ENCODE results near the gene SSNA1. TPM values are rescaled to one million over a fixed set of nuclear protein-coding genes. Genes with fewer than 3 reads are reported as not detected.

SSNA1 gene
- total and polyA plus RNA-seq, 2 experiments from 2014 or later, result 64.5 to 110 TPM

- Histone ChIP-seq H3K4me1 (ENCODE audit: low read depth) (peaks cover 17% of the 10 kb centered on the region), H3K4me3 (no peak overlapping the region), H3K27ac (no peak overlapping the region), H3K9me3 (ENCODE audit: low read depth) (no peaks in the 10 kb centered on the region), H3K36me3 (no peaks in the 10 kb centered on the region), H3K27me3 (no peaks in the 10 kb centered on the region)
- no peak for DNase-seq (ENCODE audit: low read depth in 1 of 2, low spot score in 1 of 2)
- TF ChIP-seq, protein P1, sequence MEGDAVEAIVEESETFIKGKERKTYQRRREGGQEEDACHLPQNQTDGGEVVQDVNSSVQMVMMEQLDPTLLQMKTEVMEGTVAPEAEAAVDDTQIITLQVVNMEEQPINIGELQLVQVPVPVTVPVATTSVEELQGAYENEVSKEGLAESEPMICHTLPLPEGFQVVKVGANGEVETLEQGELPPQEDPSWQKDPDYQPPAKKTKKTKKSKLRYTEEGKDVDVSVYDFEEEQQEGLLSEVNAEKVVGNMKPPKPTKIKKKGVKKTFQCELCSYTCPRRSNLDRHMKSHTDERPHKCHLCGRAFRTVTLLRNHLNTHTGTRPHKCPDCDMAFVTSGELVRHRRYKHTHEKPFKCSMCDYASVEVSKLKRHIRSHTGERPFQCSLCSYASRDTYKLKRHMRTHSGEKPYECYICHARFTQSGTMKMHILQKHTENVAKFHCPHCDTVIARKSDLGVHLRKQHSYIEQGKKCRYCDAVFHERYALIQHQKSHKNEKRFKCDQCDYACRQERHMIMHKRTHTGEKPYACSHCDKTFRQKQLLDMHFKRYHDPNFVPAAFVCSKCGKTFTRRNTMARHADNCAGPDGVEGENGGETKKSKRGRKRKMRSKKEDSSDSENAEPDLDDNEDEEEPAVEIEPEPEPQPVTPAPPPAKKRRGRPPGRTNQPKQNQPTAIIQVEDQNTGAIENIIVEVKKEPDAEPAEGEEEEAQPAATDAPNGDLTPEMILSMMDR (IDR thresholded peaks at IDR 0.05; ENCODE audit: low read depth, low read length), result no peak
Measured at GRCh38 chr9:137232510-137232909, 44.0 kb downstream of the SSNA1 start.

GRCh38 chr9:137233143-137233980 is 44.9 kb downstream of the SSNA1 start:
- Histone ChIP-seq H3K36me3 (no peaks in the 10 kb centered on the region), H3K27ac (no peak overlapping the region), H3K27me3 (no peaks in the 10 kb centered on the region), H3K4me3 (no peak overlapping the region), H3K4me1 (ENCODE audit: low read depth) (peaks cover 14% of the 10 kb centered on the region), H3K9me3 (ENCODE audit: low read depth) (no peaks in the 10 kb centered on the region)
- DNase-seq (ENCODE audit: low read depth in 1 of 2, low spot score in 1 of 2), result no peak
- TF ChIP-seq, protein P1 (IDR thresholded peaks at IDR 0.05; ENCODE audit: low read depth, low read length), result no peak

DNA sequence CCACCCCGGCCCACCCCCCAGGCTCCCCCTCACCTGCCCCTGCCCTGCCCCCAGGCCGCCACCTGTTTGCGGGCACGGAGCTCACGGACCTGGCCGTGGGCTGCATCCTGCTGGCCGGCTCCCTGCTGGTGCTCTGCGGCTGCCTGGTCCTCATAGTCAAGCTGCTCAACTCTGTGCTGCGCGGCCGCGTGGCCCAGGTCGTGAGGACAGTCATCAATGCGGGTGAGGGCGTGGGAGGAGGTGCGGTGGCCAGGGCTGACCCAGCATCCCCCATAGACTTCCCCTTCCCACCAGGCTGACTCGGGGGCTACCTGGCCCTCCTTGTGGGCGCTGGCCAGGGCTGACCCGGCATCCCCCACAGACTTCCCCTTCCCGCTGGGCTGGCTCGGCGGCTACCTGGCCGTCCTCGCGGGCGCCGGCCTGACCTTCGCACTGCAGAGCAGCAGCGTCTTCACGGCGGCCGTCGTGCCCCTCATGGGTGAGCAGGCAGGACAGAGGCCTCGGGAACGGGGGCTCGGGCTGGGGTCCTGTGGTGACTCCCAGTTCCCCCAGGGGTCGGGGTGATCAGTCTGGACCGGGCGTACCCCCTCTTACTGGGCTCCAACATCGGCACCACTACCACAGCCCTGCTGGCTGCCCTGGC is 45.7 kb downstream of the SSNA1 start:
- peaks cover 14% of the 10 kb centered on the region for H3K4me1 ChIP-seq (ENCODE audit: low read depth)
- H3K27ac ChIP-seq, result no peak overlapping the region
- TF ChIP-seq, protein P1 (IDR thresholded peaks at IDR 0.05; ENCODE audit: low read depth, low read length), result no peak
- no peak for DNase-seq (ENCODE audit: low read depth in 1 of 2, low spot score in 1 of 2)
- no peaks in the 10 kb centered on the region for H3K9me3 ChIP-seq (ENCODE audit: low read depth)
- H3K36me3 ChIP-seq, result no peaks in the 10 kb centered on the region
- no peak overlapping the region for H3K4me3 ChIP-seq
- H3K27me3 ChIP-seq, result no peaks in the 10 kb centered on the region

- TF ChIP-seq, protein P1 (IDR thresholded peaks at IDR 0.05; ENCODE audit: low read depth, low read length), result no peak
- no peak overlapping the region for H3K4me3 ChIP-seq
- H3K4me1 ChIP-seq (ENCODE audit: low read depth), result peaks cover 14% of the 10 kb centered on the region
- DNase-seq (ENCODE audit: low read depth in 1 of 2, low spot score in 1 of 2), result no peak
- H3K27me3 ChIP-seq, result no peaks in the 10 kb centered on the region
- no peaks in the 10 kb centered on the region for H3K36me3 ChIP-seq
- no peaks in the 10 kb centered on the region for H3K9me3 ChIP-seq (ENCODE audit: low read depth)
- H3K27ac ChIP-seq, result no peak overlapping the region
Measured at GRCh38 chr9:137234758-137235423, 46.4 kb downstream of the SSNA1 start.

GRCh38 chr9:137235424-137236237 is 47.2 kb downstream of the SSNA1 start:
- TF ChIP-seq, protein P1 (IDR thresholded peaks at IDR 0.05; ENCODE audit: low read depth, low read length), result no peak
- DNase-seq (ENCODE audit: low read depth in 1 of 2, low spot score in 1 of 2), result no peak
- no peaks in the 10 kb centered on the region for H3K36me3 ChIP-seq
- no peaks in the 10 kb centered on the region for H3K9me3 ChIP-seq (ENCODE audit: low read depth)
- no peak overlapping the region for H3K4me3 ChIP-seq
- H3K27ac ChIP-seq, result peak overlapping the region; percentile 32
- H3K27me3 ChIP-seq, result no peaks in the 10 kb centered on the region
- peaks cover 14% of the 10 kb centered on the region for H3K4me1 ChIP-seq (ENCODE audit: low read depth)
